ENCODE data around the gene TRAK1. TPM values are rescaled to one million over a fixed set of nuclear protein-coding genes. Genes with fewer than 3 reads are reported as not detected.

The TRAK1 gene
- total RNA-seq, 4 donors from 2014 or later: 37.4 to 89.5 (median 53.0) TPM

DNA sequence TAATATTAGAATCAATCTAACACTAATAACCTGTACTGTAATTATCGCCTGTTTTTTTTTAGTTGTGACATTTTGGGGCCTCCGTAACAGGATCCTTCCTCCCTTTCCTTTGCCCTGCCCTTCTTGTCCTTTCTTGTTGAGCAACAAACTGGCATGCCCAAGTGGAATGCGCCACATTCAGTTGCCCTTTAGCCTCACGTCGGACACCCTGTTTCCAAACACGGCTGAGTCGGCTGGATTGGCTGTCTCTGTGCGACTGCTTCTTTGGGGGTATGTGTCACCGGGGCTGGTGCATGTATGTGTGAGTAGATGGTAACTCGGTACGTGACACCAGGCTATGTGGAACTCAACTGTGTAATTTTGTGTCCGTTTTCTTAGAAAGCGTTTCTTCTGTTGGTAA lies 24.1 kb downstream of the TRAK1 start:
- Histone ChIP-seq H3K36me3 (no peaks in the 10 kb centered on the region), H3K27ac (no peak overlapping the region), H3K4me3 (no peak overlapping the region), H3K27me3 (no peaks in the 10 kb centered on the region), H3K4me1 (peaks cover 3 to 69% (median 21%) of the 10 kb centered on the region in 3 donors), H3K9me3 (no peaks in the 10 kb centered on the region)
- no peak for ATAC-seq
- 55 to 65% methylated on average over 7 of the region's 13 CpGs for WGBS, 2 donors (ENCODE audit: low coverage in 1 of 2)
- TF ChIP-seq POLR2A (IDR thresholded peaks at IDR 0.05) (no peak), POLR2AphosphoS5 (IDR thresholded peaks at IDR 0.05) (no peak), EP300 (IDR thresholded peaks at IDR 0.05) (no peak)
- TF ChIP-seq, protein P1, sequence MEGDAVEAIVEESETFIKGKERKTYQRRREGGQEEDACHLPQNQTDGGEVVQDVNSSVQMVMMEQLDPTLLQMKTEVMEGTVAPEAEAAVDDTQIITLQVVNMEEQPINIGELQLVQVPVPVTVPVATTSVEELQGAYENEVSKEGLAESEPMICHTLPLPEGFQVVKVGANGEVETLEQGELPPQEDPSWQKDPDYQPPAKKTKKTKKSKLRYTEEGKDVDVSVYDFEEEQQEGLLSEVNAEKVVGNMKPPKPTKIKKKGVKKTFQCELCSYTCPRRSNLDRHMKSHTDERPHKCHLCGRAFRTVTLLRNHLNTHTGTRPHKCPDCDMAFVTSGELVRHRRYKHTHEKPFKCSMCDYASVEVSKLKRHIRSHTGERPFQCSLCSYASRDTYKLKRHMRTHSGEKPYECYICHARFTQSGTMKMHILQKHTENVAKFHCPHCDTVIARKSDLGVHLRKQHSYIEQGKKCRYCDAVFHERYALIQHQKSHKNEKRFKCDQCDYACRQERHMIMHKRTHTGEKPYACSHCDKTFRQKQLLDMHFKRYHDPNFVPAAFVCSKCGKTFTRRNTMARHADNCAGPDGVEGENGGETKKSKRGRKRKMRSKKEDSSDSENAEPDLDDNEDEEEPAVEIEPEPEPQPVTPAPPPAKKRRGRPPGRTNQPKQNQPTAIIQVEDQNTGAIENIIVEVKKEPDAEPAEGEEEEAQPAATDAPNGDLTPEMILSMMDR (IDR thresholded peaks at IDR 0.05): no peak

DNA sequence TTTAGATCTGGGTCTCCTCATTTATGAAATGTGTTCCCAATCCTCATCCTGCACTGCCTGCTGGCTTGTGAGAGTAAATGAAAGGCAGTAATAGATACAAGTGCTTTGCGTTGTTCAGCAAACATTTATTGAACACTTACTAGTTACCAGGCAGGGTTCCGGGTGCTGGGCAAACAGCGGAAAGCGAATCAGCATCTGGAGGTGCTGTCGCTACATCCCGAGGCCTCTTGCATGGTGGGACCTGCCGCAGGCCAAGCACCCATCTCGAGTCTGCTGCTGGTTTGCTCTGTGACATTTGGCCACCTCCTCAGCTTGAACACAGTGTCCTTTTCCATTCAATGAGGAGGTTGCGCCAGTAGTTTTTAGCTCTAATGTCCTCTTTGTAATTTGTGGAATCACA lies 24.8 kb downstream of the TRAK1 start:
- Histone ChIP-seq H3K4me3 (no peak overlapping the region), H3K4me1 (peaks cover 3 to 77% (median 22%) of the 10 kb centered on the region in 3 donors), H3K27me3 (no peaks in the 10 kb centered on the region), H3K9me3 (no peaks in the 10 kb centered on the region), H3K27ac (no peak overlapping the region), H3K36me3 (no peaks in the 10 kb centered on the region)
- no peak for ATAC-seq
- 80 to 93% methylated on average over 4 to 8 of the region's 9 CpGs for WGBS, 2 donors (ENCODE audit: low coverage in 1 of 2)
- TF ChIP-seq POLR2AphosphoS5 (IDR thresholded peaks at IDR 0.05) (no peak), POLR2A (IDR thresholded peaks at IDR 0.05) (no peak), EP300 (IDR thresholded peaks at IDR 0.05) (no peak)
- TF ChIP-seq, protein P1 (IDR thresholded peaks at IDR 0.05): no peak

DNA sequence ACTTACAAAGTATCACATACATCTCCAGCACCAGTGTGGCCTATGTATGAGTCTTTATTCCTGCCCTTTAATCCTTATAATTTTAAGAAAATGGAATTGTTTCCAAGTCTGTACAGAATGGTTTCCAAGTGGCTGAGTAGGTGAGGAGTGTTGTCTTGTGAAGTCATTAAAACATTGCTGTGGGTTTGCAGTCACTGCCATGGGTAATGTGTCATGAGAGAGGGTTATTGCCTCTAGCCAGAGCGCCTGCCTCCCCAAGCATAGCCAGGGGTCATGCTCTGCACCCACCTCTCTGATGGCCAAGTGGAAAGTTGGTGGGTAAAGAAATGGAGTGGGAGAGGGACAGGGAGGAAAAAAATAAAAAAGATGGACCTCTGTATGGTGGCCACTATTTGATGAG lies 25.3 kb downstream of the TRAK1 start:
- WGBS, 2 donors (ENCODE audit: low coverage in 1 of 2): 100% methylated on average over 1 of the region's 1 CpG; no CpG with 5 or more reads in 1 of the 2 donors
- no peak overlapping the region for H3K27ac ChIP-seq
- no peak for ATAC-seq
- H3K4me3 ChIP-seq: no peak overlapping the region
- H3K36me3 ChIP-seq: no peaks in the 10 kb centered on the region
- TF ChIP-seq POLR2AphosphoS5 (IDR thresholded peaks at IDR 0.05): no peak
- TF ChIP-seq POLR2A (IDR thresholded peaks at IDR 0.05): no peak
- no peak for TF ChIP-seq EP300 (IDR thresholded peaks at IDR 0.05)
- TF ChIP-seq, protein P1 (IDR thresholded peaks at IDR 0.05): no peak
- H3K4me1 ChIP-seq: peaks cover 3 to 78% (median 22%) of the 10 kb centered on the region in 3 donors
- H3K9me3 ChIP-seq: no peaks in the 10 kb centered on the region
- H3K27me3 ChIP-seq: no peaks in the 10 kb centered on the region

DNA sequence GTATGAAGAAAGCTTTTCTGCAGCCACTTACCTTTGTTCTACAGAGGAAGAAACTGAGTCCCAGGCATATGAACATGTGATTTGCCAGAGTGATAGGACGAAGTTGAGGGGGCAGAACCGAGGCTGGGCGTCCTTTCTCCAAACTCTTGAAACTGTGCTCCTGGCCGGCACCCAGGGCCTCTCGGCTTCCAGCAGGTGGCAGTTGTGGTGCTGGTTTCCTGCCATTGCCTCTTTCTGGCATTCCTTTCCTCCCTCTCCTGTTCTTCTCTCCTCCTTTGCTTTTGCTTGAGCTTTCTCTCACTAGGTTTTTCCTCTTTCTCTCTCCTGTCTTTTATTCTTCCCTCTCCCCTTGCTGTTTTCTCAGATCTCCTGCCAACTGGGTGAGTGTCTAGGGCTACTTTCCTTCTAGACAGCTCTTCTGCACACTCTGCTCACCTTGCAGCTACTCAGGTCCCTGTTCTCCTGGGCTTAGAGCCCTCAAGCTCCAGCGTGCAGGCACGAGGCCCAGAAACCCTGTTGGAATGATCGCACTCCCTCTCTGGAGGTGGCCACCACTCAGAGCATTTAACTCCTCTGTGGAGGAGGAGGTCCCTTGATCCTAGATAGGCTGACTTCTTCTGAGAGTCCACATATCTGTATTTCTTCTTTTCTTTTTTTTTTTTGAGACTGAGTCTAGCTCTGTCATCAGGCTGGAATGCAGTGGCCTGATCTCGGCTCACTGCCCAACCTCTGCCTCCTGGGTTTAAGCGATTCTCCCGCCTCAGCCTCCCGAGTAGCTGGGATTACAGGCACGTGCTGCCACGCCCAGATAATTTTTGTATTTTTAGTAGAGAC lies 26.2 kb downstream of the TRAK1 start:
- peak; percentile 38 for ATAC-seq
- no peaks in the 10 kb centered on the region for H3K9me3 ChIP-seq
- TF ChIP-seq, protein P1 (IDR thresholded peaks at IDR 0.05): peak in 3 of 4 experiments; percentile 41 to 63 (median 48)
- TF ChIP-seq EP300 (IDR thresholded peaks at IDR 0.05): no peak
- H3K27ac ChIP-seq: peak overlapping the region in 2 of 4 donors; percentile 48 to 50
- no peaks in the 10 kb centered on the region for H3K36me3 ChIP-seq
- H3K27me3 ChIP-seq: no peaks in the 10 kb centered on the region
- peaks cover 3 to 82% (median 22%) of the 10 kb centered on the region in 3 donors for H3K4me1 ChIP-seq
- H3K4me3 ChIP-seq: no peak overlapping the region
- 9 to 25% methylated on average over 4 to 8 of the region's 14 CpGs for WGBS, 2 donors (ENCODE audit: low coverage in 1 of 2)
